Stomach smooth muscle (tissue), 2 donors: ENCODE data around the gene MBLAC1.

ENCODE experiments used
- H3K27ac ChIP-seq: one replicate; pipeline ENCODE4 v1.7.0; 2013; ENCODE audit warnings: mild to moderate bottlenecking, low read length, inconsistent platforms
- H3K27me3 ChIP-seq, 2 donors: one replicate each; pipeline ENCODE4 v1.7.0; 2013; ENCODE audit warnings: low read length in 2 of 2; ENCODE audit not compliant: insufficient read depth in 2 of 2, control insufficient read depth in 1 of 2
- H3K36me3 ChIP-seq, 2 donors: one replicate each; pipeline ENCODE4 v1.7.0; 2013; ENCODE audit warnings: low read length in 2 of 2; ENCODE audit not compliant: control insufficient read depth in 2 of 2, insufficient read depth in 2 of 2
- H3K4me1 ChIP-seq: one replicate; pipeline ENCODE4 v1.7.0; 2013; ENCODE audit warnings: low read length; ENCODE audit not compliant: control insufficient read depth, insufficient read depth
- H3K4me3 ChIP-seq, 2 donors: one replicate each; pipeline ENCODE4 v1.7.0; 2013; ENCODE audit warnings: low read length in 2 of 2
- H3K9ac ChIP-seq, 2 donors: one replicate each; pipeline ENCODE4 v1.7.0; 2013; ENCODE audit warnings: low read length in 2 of 2, mild to moderate bottlenecking in 1 of 2
- H3K9me3 ChIP-seq, 2 donors: one replicate each; pipeline ENCODE4 v1.7.0; 2013; ENCODE audit warnings: low read length in 2 of 2; ENCODE audit not compliant: control insufficient read depth in 2 of 2
- donor health status: healthy.
- donor health status: Pancreatic carcinoma.

MBLAC1 gene

DNA sequence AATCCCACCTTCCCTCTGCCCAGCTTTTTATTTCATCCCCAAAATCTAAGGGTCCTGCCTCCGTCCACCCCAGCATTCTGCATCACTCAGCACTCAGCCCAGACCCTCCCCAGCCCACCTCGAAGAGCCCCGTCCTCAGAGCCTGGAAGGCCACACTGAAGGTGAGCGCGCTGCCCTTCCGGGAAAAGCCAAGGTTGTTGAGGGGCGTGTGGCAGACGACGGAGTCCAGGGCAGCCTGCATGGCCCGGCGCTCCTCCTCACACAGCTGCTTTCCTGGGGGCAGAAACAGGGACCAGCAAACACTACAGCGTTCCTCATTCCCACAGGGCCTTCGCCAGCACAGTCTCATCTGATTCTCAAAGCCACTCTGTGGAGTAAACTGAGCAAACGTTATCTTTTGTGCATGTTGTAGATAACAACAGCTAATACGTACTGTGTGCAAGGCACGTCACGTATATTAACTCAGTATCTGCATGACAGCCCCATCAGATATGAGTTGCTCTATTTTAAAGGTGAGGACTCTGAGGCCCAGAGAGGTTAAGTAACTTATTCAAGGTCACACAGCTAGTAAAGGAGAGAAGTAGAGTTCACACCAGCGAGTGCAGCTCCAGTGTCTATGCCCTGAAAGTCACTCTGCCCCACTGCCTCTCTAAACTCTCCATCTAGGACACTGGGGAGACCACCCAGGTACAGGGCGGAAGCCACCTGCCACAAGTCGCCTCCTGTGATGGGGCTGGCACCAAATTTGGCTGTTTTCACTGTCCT is 29.0 kb downstream of the MBLAC1 start:
- H3K27me3 ChIP-seq: no peaks in the 10 kb centered on the region
- H3K27ac ChIP-seq: no peak overlapping the region
- H3K9me3 ChIP-seq: no peaks in the 10 kb centered on the region
- no peak overlapping the region for H3K9ac ChIP-seq
- peaks cover 26% of the 10 kb centered on the region for H3K4me1 ChIP-seq
- H3K36me3 ChIP-seq: peaks cover 11 to 22% of the 10 kb centered on the region in 2 donors
- no peak overlapping the region for H3K4me3 ChIP-seq

DNA sequence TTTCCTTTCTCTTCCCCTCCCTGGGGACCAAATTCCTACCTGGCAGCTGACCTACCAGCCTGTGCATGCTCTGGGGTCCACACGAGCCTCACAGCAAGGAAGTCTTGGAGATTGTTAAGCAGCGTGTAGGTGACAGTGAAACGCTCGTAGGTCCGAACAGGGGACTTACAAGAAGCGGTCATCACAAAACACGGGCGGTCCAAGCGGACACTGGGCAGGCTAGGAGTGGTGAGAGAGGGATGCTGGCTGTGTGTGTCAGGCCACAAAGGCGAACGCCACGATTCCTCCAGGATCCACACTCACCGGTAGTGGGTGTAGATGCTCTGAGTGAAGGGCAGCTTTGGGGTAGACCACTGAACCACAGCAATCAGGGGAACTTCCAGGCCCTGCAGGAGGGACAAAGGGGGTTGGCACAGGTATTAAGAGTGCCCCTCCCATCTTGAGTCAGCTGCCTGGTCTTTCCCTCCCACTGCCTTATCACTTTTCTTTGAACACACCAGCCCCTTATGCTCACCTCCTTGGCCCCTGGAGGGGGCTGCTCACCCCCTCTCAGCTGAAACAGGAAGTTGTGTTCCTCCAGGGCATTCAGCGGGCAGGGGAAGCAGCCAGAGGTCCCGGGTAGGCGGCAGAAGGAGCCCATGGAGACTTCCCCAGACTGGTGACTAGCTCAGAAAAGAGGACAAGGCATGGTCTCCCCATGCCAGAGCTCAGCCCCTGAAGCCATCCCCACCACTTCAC is 29.7 kb downstream of the MBLAC1 start:
- H3K27me3 ChIP-seq: no peaks in the 10 kb centered on the region
- H3K4me3 ChIP-seq: no peak overlapping the region
- no peak overlapping the region for H3K9ac ChIP-seq
- H3K27ac ChIP-seq: no peak overlapping the region
- H3K36me3 ChIP-seq: peaks cover 11 to 22% of the 10 kb centered on the region in 2 donors
- peaks cover 26% of the 10 kb centered on the region for H3K4me1 ChIP-seq
- no peaks in the 10 kb centered on the region for H3K9me3 ChIP-seq

DNA sequence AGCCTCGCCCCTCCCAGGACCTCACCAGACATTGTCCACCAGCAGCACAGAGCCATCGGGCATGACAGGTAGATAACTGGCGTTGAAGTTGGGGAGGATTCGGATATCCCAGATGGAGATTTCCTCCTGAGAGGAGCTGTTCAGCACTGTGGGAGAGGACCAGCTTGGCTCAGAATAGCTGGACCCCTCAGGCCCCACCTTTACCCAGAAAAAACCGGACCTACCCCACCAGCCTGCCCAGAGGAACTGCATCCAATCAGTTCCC is 30.2 kb downstream of the MBLAC1 start:
- Histone ChIP-seq H3K9me3 (no peaks in the 10 kb centered on the region), H3K27me3 (no peaks in the 10 kb centered on the region), H3K9ac (no peak overlapping the region), H3K36me3 (peaks cover 11 to 22% of the 10 kb centered on the region in 2 donors), H3K4me1 (peaks cover 26% of the 10 kb centered on the region), H3K27ac (no peak overlapping the region), H3K4me3 (no peak overlapping the region)

DNA sequence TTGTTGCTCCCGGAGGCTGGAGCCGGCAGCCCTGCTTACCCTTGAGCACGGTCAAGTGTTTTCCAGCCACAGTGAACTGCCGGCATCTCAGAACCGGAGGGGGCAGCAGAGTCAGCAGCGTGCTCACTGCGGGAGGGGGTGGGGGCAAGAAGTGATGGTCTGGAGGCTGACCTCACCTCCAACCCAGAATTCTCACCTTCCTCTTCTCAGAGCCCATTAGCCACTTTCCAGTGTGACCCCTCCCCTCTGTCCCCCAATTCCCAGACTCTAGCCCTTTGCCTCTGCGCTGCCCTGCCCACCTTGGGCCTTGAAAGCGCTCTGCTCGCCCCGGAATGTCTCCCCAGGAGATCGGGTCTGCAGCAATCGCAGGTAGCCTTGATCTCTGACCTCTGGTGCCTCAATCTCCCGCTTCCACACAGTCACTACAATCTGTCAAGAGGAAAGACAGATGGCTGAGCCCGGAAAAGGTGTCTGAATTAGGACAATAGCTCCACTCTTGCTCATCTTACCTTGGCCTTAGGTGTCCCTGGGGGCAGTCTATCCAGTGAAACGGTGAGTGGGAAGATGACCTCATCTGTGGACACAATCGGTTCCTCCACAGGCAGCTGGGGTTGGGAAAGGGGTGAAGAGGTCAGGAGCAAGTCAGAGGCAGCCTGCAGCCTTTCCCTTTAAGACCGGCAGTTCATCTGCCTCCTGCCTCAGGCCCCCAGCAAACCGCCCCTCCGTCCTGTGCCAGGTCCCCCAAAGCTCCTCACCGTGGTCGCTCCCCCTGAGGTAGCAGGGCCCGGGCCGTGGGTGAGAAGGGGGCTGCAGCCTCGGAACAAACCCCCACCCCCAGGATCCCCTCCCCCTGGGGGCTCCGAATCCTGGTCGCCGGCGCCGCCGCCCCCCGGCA is 30.8 kb downstream of the MBLAC1 start:
- Histone ChIP-seq H3K36me3 (peaks cover 11 to 22% of the 10 kb centered on the region in 2 donors), H3K9me3 (no peaks in the 10 kb centered on the region), H3K27ac (peak overlapping the region; percentile 55), H3K4me1 (peaks cover 26% of the 10 kb centered on the region), H3K9ac (peak overlapping the region; percentile 73 to 80), H3K27me3 (no peaks in the 10 kb centered on the region), H3K4me3 (peak overlapping the region; percentile 44 to 81)

DNA sequence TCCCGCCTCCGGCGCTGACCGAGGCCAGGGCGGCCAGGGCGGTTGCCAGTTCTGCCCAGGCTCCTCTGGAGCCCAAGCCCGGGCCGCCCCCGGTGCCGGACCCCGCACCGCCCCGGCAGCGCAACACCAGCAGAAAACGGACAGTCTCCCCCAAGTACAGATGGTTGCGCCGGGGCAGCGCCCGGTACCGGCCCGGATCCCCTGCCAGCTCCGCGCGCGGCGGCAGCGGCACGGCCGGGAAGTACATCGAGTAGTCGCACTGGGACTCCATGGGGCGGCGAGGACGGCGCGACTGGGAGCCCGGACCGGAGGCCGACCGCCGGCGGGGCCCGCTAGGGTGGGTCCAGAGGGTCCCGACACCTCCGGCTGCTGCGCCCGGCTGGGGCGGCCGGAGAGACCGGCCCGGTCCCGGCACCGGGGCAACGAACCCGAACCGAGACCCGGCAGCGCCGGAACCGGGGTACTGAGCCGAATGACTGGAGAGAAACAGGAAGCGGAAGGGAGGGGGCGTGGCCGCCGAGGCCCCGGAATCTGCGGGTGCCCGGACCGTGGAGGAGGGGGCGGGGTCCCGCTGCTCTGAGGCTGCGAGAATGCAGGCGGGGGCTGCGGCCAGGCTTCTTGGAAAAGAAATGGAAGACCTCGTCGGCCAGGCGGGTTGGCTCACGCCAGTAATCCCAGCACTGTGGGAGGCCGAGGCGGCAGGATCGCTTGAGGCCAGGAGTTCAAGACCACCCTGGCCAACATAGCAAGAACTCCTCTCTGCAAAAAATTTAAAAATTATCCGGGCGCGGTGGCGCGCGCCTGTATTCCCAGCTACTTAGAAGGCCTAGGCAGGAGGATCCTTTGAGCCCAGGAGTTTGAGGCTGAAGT is 31.7 kb downstream of the MBLAC1 start, which contains the start of gene TRAPPC14:
Gene TRAPPC14, minus strand, starts transcription at position 495 of the 870 bp plus-strand sequence. Its CDS starts 224 bp downstream, at position 271.
- Histone ChIP-seq H3K36me3 (peaks cover 11 to 18% of the 10 kb centered on the region in 2 donors), H3K9me3 (no peaks in the 10 kb centered on the region), H3K27me3 (no peaks in the 10 kb centered on the region), H3K9ac (peak within 1 kb of the TSS; percentile 73 to 80), H3K4me3 (peak within 1 kb of the TSS; percentile 44 to 81), H3K27ac (peak within 1 kb of the TSS; percentile 55), H3K4me1 (peaks cover 26% of the 10 kb centered on the region)

DNA sequence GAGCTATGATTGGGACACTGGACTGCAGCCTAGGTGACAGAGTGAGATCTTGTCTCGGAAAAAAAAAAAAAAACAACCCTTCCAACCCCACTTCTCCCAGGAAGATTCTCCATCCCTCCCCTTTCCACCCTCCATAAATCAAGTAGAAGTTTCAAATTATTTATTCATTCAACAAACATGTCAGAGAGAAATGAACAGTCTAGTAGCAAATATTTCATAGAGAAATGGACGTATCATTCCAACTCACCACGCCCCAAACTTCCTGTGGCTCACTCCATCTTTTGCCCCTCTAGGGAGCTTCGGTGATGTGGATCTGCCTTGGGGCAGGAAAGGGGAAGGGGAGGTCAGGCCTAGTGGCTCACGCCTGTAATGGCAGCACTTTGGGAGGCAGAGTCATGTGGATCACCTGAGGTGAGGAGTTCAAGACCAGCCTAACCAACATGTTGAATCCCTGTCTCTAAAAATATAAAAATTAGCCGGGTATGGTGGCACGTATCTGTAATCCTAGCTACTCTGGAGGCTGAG is 32.4 kb downstream of the MBLAC1 start:
- Histone ChIP-seq H3K4me3 (peak overlapping the region; percentile 44 to 81), H3K27me3 (peaks cover 0 to 3% of the 10 kb centered on the region in 2 donors), H3K9me3 (no peaks in the 10 kb centered on the region), H3K36me3 (peaks cover 11 to 13% of the 10 kb centered on the region in 2 donors), H3K9ac (peak overlapping the region; percentile 73 to 80), H3K4me1 (peaks cover 26% of the 10 kb centered on the region), H3K27ac (peak overlapping the region; percentile 55)

DNA sequence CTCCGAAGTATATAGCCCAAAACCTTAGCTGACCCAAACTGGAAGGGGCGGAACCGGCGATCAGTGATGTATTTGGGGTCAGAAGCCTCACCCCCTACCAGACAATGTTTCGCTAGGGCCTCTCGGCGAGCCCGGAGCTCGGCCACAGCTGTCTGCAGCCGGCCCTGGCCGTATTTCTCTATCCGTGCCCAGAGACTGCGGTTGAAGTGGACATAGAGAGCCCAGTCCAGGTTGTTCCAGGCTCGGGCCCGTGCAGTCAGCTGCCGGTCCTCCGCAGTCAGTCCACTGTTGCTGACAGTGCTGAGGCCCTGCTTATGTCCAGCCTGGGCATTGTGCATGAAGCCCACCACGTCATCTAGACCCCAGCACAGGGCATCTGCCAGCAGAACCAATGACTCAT is 33.3 kb downstream of the MBLAC1 start:
- Histone ChIP-seq H3K4me3 (no peak overlapping the region), H3K27me3 (peaks cover 0 to 3% of the 10 kb centered on the region in 2 donors), H3K4me1 (peaks cover 22% of the 10 kb centered on the region), H3K9me3 (no peaks in the 10 kb centered on the region), H3K36me3 (peaks cover 8 to 13% of the 10 kb centered on the region in 2 donors), H3K27ac (no peak overlapping the region), H3K9ac (no peak overlapping the region)

DNA sequence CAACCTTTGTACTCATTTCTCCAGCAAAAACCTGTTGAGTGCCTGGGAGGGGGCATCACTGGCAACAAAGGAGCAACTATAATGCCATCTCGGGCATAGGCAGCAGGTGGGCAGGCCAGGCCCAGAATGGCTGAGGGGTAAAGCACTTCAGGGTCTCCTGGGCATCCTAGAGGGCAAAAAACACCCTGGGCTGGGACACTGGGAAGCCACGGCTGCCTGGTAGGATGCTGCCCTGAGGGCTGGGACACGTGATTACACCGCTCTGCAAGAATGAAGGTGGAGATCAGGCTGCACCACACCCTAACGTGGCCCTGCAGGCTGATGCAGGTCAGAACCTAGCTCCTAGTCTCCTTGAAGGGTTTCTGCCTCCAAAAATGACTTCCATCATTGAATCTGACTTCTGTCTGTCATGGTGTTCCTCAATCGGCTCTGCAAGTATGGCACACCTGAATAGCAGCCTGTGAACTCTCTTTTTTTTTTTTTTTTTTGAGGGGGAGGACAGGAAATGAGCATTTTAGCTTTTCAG is 36.3 kb downstream of the MBLAC1 start:
- no peaks in the 10 kb centered on the region for H3K9me3 ChIP-seq
- peaks cover 11% of the 10 kb centered on the region for H3K4me1 ChIP-seq
- H3K27me3 ChIP-seq: peaks cover 0 to 8% of the 10 kb centered on the region in 2 donors
- H3K36me3 ChIP-seq: no peaks in the 10 kb centered on the region
- no peak overlapping the region for H3K9ac ChIP-seq
- no peak overlapping the region for H3K4me3 ChIP-seq
- no peak overlapping the region for H3K27ac ChIP-seq

DNA sequence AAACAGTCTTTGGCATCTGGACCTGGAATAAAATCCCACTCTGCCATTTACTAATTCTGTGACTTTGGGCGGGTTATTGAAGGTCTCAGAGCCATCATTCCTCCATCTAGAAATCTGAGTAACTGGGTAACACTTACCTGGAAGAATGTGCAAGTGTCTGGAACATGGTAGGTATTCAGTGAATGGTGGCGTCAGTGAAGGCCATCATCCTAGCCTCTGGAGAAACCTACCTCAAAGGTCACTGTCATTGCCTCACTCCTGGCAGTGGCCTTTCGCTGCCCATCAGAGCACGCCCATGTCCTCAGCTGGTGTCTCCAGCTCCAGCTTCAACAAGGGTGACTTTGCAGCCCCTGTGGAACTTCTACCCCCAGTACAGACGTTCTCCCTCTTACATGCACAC is 37.1 kb downstream of the MBLAC1 start:
- H3K9ac ChIP-seq: no peak overlapping the region
- no peak overlapping the region for H3K4me3 ChIP-seq
- peaks cover 0 to 8% of the 10 kb centered on the region in 2 donors for H3K27me3 ChIP-seq
- H3K4me1 ChIP-seq: peaks cover 15% of the 10 kb centered on the region
- no peaks in the 10 kb centered on the region for H3K36me3 ChIP-seq
- no peaks in the 10 kb centered on the region for H3K9me3 ChIP-seq
- no peak overlapping the region for H3K27ac ChIP-seq
